Smooth muscle cell of the brain vasculature (primary cell): ENCODE data around the gene SATB2.

Source experiments
- DNase-seq: peaks from one replicate; pipeline ENCODE4 v3.0.0-alpha.2; 2012; ENCODE audit warnings: low read depth, low spot score

The SATB2 gene

DNA sequence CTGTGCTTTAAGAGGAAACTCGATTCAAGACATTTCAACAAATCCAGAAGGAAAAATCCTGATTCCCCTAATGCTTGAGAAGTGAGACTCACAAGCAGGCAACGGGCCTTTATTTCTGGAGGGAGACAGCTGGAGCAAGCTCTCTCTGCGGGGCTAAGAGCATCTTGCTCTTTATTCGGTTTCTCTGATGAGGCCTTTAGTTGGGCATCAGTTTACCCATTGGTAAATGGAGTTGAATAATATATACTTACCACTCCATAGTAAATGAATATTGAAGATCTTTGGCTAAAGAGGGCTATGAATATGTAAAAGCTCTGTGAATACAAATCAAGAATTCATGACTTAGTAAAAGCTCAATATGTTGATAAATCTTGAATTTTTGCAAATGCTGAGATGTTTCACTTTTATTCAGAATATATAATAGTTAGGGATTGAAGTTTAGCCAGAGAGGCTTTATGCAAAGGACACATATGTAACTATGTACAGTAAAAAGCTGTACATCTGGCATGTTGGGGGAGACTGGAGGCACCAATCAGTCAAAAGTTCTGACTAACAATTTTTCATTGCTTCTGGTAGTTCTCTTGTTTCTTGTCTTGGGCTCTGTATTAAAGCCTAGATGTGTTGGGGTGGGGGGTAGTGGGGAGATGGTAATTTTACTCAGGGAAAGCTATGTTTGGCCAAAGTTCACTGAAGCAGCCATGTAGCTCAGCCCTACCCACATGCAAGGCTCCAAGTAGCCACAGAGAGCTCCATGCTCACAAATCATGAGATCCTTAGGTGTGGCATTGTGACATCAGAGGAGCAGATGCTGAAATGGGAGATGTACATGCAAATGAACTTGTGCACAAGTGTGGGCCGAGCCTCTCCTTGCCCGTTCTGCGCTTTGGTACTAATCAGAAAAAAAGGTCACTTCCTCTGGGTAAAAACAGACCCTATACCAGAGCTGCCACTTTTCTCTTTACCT lies 200.2 kb downstream of the SATB2 start:
- no peak for DNase-seq

GRCh38 chr2:199230091-199230490 lies 227.6 kb downstream of the SATB2 start:
- no peak for DNase-seq

DNA sequence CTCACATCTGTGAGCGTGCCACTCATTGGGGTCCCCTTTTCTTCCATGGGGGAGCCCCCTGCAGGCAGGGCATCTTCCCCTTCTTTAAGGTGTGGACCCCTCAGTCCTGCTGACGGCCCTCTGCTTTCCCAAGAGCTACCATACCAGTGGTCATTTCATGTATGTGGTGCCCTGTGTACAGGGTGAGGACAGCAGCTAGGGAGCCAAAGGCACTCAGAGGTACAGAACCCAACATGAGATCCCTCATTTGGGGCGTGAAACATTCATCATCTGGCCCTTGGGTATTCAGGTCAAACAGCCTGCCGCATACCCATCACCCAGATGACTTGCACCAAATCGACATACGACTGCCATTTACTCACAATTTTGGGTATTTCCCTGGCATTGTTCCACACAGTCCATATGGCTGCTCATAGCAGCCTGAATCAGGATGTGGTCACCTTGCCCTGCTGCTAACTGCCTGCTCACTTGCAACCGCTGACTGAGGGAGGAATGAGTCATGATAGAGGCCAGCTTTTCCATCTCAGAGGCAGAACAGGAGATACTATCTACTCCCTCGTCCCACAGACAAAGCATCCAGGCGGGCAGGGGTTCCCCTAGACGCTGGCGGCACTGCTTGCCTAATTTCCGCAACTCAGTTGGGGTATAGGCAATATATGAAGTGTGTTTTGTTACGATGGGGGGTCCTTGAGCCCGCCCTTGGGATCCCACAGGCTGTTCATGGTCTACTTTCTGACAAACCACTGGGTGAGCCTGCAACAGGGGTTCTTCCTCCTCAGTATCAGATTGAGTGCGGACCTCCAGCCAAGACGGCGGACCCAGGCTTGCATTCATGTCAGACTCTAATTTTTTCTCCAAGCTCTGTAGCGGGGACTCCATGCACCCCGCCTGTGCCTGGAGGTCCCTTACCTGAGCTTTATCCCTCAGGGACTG lies 228.6 kb downstream of the SATB2 start:
- DNase-seq = peak; percentile 15

GRCh38 chr2:199223791-199224190 lies 233.9 kb downstream of the SATB2 start:
- DNase-seq = no peak

DNA sequence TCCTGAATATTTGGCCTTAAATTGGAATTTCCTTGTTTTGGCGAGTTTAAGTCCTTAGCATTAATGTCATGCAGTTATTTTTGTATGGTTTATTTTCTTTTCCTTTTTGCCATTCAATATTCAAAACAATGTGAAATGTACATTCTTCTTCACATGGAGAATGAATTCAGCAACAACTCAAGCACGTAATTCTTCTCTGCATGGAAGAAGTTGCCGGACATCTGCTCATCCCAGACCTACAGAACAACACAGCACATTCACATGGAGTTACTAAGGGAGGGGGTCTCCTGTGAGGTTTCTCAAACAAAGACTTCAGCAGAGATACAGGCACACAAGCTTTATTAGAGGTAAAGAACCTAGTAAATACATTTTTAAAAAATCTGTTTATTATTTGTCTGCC lies 236.8 kb downstream of the SATB2 start:
- no peak for DNase-seq

- DNase-seq = no peak
Observed at GRCh38 chr2:199219551-199219950, 238.2 kb downstream of the SATB2 start.
